ENCODE measurements around the gene GALNT12.

GALNT12 gene

DNA sequence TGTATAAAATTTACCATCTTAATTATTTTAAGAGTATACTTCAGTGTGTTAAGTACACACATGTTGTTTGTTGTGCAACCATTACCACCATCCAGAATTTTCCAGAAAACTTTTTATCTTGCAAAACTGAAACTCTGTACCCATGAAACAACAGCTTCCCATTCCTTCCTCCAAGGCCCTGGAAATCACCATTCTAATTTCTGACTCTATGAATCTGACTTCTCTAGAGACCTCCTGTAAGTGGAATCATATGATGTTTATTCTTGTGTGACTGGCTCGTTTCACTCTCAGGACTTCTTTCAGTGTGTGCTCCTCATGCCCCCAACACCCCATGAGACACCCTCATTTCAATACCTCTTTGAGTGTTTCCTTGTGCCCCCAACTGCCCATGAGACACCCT lies 75.8 kb downstream of the GALNT12 start:
- ChIA-PET CTCF (no interaction called here), POLR2A (no interaction called here)
- H3K4me1 ChIP-seq (ENCODE audit: control insufficient read depth, insufficient read depth, low read length) = peaks cover 8% of the 10 kb centered on the region; the same call in 1 of the 2 replicates
- no peak for TF ChIP-seq GLI4 (tag by site-specific recombination; IDR thresholded peaks at IDR 0.05)
- TF ChIP-seq EGR2 (tag by site-specific recombination; IDR thresholded peaks at IDR 0.05; ENCODE audit: low read depth) = no peak
- TF ChIP-seq ZNF274 (IDR thresholded peaks at IDR 0.05; ENCODE audit: low read length) = no peak
- no peak for TF ChIP-seq ZNF274 (tag by site-specific recombination; IDR thresholded peaks at IDR 0.05; ENCODE audit: borderline replicate concordance)
- TF ChIP-seq ZNF157 (tag by site-specific recombination; IDR thresholded peaks at IDR 0.05) = no peak
- no peak for TF ChIP-seq ZNF121 (tag by site-specific recombination; IDR thresholded peaks at IDR 0.05)
- TF ChIP-seq ZNF350 (tag by site-specific recombination; IDR thresholded peaks at IDR 0.05) = no peak
- H3K36me3 ChIP-seq (ENCODE audit: control insufficient read depth in 2 of 2, insufficient read depth in 1 of 2, low read length in 2 of 2) = no peaks in the 10 kb centered on the region
- H3K4me3 ChIP-seq (ENCODE audit: low read depth, low read length) = no peak overlapping the region
- no peaks in the 10 kb centered on the region for H3K9me3 ChIP-seq (ENCODE audit: control insufficient read depth, insufficient read depth, low read depth, low read length)
- no peak overlapping the region for H3K27ac ChIP-seq (ENCODE audit: extremely low read depth, low read depth, low read length)

DNA sequence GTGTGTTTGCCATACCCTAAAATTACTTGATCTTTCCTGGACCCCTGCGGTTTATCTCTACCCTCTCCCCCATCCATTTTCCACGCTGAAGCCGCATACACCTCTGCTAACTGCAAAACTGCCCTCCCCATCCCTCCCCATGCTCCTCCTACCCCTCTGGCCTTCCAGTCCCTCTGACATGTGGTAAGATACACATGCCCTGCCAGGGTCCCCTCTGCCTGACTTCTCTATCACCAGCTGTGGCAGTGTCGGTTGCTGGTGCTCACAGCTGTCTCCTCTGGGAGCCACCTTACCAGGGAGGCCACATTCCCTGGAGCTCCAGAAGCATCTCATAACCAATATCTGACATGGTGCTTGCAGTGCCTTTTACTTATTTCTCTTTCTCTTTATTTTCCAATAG lies 77.4 kb downstream of the GALNT12 start:
- Histone ChIP-seq H3K36me3 (ENCODE audit: control insufficient read depth in 2 of 2, insufficient read depth in 1 of 2, low read length in 2 of 2) (no peaks in the 10 kb centered on the region), H3K9me3 (ENCODE audit: control insufficient read depth, insufficient read depth, low read depth, low read length) (no peaks in the 10 kb centered on the region), H3K4me1 (ENCODE audit: control insufficient read depth, insufficient read depth, low read length) (peaks cover 8% of the 10 kb centered on the region; the same call in 1 of the 2 replicates), H3K27ac (ENCODE audit: extremely low read depth, low read depth, low read length) (no peak overlapping the region), H3K4me3 (ENCODE audit: low read depth, low read length) (no peak overlapping the region)
- ChIA-PET POLR2A (no interaction called here), CTCF (no interaction called here)
- TF ChIP-seq ZNF184 (tag by site-specific recombination; IDR thresholded peaks at IDR 0.05) (no peak), SP7 (tag by site-specific recombination; IDR thresholded peaks at IDR 0.05) (no peak), TCF7L2 (IDR thresholded peaks at IDR 0.05; ENCODE audit: borderline replicate concordance, low read depth, low read length) (no peak), ZNF202 (tag by site-specific recombination; IDR thresholded peaks at IDR 0.05; ENCODE audit: borderline replicate concordance) (no peak), ZNF174 (tag by site-specific recombination; IDR thresholded peaks at IDR 0.05) (no peak), IKZF3 (tag by site-specific recombination; IDR thresholded peaks at IDR 0.05) (no peak), REPIN1 (tag by site-specific recombination; IDR thresholded peaks at IDR 0.05; ENCODE audit: low read depth) (no peak), ZNF555 (tag by site-specific recombination; conservative IDR thresholded peaks at IDR 0.05) (no peak), ZNF350 (tag by site-specific recombination; IDR thresholded peaks at IDR 0.05) (no peak), ZEB2 (tag by site-specific recombination; IDR thresholded peaks at IDR 0.05) (no peak), SCRT1 (tag by site-specific recombination; IDR thresholded peaks at IDR 0.05; ENCODE audit: borderline replicate concordance) (no peak), ZNF211 (tag by site-specific recombination; IDR thresholded peaks at IDR 0.05; ENCODE audit: low read depth) (no peak)
- TF ChIP-seq, protein P1, sequence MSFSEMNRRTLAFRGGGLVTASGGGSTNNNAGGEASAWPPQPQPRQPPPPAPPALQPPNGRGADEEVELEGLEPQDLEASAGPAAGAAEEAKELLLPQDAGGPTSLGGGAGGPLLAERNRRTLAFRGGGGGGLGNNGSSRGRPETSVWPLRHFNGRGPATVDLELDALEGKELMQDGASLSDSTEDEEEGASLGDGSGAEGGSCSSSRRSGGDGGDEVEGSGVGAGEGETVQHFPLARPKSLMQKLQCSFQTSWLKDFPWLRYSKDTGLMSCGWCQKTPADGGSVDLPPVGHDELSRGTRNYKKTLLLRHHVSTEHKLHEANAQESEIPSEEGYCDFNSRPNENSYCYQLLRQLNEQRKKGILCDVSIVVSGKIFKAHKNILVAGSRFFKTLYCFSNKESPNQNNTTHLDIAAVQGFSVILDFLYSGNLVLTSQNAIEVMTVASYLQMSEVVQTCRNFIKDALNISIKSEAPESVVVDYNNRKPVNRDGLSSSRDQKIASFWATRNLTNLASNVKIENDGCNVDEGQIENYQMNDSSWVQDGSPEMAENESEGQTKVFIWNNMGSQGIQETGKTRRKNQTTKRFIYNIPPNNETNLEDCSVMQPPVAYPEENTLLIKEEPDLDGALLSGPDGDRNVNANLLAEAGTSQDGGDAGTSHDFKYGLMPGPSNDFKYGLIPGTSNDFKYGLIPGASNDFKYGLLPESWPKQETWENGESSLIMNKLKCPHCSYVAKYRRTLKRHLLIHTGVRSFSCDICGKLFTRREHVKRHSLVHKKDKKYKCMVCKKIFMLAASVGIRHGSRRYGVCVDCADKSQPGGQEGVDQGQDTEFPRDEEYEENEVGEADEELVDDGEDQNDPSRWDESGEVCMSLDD (tag by site-specific recombination; IDR thresholded peaks at IDR 0.05) = no peak
- TF ChIP-seq, protein P2, sequence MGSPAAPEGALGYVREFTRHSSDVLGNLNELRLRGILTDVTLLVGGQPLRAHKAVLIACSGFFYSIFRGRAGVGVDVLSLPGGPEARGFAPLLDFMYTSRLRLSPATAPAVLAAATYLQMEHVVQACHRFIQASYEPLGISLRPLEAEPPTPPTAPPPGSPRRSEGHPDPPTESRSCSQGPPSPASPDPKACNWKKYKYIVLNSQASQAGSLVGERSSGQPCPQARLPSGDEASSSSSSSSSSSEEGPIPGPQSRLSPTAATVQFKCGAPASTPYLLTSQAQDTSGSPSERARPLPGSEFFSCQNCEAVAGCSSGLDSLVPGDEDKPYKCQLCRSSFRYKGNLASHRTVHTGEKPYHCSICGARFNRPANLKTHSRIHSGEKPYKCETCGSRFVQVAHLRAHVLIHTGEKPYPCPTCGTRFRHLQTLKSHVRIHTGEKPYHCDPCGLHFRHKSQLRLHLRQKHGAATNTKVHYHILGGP (tag by site-specific recombination; IDR thresholded peaks at IDR 0.05) = no peak

Data from HEK293 (cell line).